Activated CD4-positive, alpha-beta T cell treated with anti-CD3 and anti-CD28 coated beads, Interleukin-2, amount 50 U/mL, for 24 hours (primary cell): ENCODE results near the gene P2RY8.

Experiments
- DNase-seq, 2 donors: peaks; one replicate each; pipeline ENCODE4 v3.0.0-alpha.2; 2020; ENCODE audit warnings: low read depth in 1 of 2, low spot score in 1 of 2

P2RY8 gene

GRCh38 chrX:1420371-1420770 lies 116.6 kb downstream of the P2RY8 start:
- no peak for DNase-seq

DNA sequence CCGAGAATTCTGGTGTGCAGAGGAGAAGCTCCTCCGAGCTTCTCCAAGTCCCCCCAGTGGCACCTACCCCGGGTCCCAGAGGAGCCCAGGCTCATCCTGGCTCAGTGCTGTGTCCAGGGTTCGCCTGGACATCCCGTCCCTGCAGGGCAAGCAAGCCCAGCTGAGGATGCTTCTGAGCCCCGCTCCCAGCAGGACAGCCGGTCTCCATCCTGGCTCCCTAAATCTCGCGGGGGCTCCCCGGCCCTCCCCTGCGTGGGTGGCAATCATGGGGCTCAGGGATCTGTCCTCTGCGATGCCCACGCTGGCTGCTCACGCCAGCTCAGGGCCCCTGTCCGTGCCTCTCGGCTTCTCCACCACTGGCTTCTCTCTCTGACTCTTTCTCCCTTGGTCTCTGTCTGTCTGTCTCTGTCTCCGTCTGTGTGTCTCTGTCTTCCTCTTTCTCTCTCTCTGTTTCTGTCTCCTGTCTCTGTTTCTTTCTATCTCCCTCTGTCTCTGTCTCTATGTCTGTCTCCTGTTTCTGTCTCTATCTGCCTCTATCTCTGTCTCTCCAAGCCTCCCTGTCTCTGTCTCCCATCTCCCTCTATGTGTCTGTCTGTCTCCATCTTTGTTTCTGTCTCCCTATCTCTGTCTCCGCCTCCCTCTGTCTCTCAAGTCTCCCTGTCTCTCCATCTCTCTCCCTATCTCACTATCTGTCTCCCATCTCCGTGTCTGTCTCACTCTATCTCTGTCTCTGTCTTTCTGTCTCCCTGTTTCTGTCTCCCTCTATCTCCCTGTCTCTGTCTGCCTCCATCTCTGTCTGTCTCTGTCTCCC lies 117.2 kb downstream of the P2RY8 start:
- no peak for DNase-seq

- DNase-seq, result no peak
These were observed 118.0 kb downstream of the P2RY8 start for GRCh38 chrX:1418901-1419544.

DNA sequence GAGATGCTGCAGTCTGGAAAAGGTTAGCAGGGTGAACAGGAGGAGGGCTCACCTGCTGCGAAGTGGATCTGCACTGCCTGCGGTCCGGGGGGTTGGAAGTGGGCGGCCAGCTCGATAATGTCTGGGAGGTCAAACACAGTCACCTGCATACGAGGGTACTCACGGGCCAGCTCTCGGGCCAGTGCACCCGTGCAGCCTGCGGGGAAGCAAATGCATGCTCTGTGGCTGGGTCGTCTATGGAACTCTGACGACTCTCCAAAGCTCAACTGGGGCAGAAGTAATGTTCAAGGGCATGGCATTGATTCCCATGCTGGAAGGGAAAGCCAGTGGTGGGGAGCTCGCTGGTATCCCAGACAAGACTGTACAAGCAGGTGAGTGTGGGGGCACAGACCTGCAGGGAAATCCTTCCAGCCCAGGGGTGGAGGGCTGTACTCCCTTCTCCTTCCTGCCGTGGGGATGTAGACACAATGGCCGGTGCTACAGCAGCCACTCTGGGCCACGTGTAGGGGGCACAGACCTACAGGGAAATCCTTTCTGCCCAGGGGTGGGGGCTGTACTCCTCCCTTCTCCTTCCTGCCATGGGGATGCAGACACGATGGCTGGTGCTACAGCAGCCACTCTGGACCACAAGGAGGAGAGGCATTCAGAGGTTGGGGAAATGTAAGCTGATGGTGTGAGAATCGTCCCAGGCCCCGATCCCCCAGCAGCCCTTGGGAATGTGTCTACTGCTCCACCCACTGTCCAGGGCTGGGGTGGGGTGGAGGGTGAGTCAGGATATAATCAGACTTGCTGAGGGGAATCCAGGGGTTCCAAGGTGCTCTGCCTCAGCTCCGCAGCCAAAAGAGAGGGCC lies 118.8 kb downstream of the P2RY8 start:
- DNase-seq, result no peak

DNA sequence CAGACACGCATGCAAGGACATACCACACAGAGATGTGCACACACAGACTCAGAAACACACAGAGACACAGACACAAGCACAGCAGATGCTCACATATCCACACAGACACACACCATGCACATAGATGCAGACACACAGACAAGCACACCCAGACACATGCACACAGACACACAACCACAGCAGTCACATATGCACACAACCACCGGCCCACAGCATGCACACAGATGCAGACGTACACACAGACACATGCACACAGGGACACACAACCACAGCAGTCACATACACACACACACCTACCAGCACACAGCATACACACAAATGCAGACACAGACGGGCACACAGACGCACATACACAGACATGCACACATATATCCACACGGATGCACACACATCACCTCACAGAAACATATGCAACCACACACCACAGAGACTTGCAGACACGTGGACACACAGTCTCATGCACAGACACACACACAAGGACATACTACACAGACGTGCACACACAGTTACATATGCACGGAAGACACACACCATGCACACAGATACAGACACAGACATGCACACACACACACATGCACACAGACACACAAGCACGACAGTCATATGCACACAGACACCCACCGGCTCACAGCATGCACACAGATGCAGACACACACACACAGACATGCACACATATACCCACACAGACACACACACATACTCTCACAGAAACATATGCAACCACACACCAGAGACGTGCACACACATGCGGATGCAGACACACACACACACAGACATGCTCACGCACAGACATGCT lies 119.8 kb downstream of the P2RY8 start:
- DNase-seq, result no peak

GRCh38 chrX:1416327-1416784 lies 120.6 kb downstream of the P2RY8 start:
- DNase-seq, result no peak
